Right ventricle myocardium superior (tissue), 1 donor: Measurements from ENCODE around the gene FBXW11. TPM values are rescaled to one million over a fixed set of nuclear protein-coding genes. Genes with fewer than 3 reads are reported as not detected.

Experiments
- ATAC-seq: fragments of 200-7000 bp; cut with Tn5 transposase; one replicate; pipeline ENCODE4 v1.9.1; 2020; ENCODE audit warnings: mild to moderate bottlenecking; ENCODE audit not compliant: poor library complexity
- DNase-seq: peaks from one replicate; pipeline ENCODE4 v3.0.0-alpha.2; 2020
- intact Hi-C: fragments of 100-400 bp; cut with DNase I; formaldehyde crosslinking; loops from one replicate; pipeline ENCODE4 v1.11.2; 2022
- total RNA-seq: library from RNA; stranded (reverse); fragmentation: NEBNext Ultra II Directional; extraction: Animal tissue kit (Norgen Biotek cat#: 25700); gene quantifications from one replicate; pipeline ENCODE4 v1.2.1, GENCODE V29; 2021
- donor health status: DM: no; HTN: yes; CAD: no; lungs with severe emphysema.

Gene FBXW11
- total RNA-seq, 1 donor from 2014 or later: 59.3 TPM

GRCh38 chr5:171861381-171861780, 145.1 kb downstream of the FBXW11 start:
- no peak for ATAC-seq
- intact Hi-C loops: no loop called here

GRCh38 chr5:171858303-171858702, 148.1 kb downstream of the FBXW11 start:
- intact Hi-C loops: no loop called here
- DNase-seq (no peak), ATAC-seq (no peak)

More at GRCh38 chr5:171861381-171861780, 145.1 kb downstream of the FBXW11 start:
- DNase-seq: no peak

DNA sequence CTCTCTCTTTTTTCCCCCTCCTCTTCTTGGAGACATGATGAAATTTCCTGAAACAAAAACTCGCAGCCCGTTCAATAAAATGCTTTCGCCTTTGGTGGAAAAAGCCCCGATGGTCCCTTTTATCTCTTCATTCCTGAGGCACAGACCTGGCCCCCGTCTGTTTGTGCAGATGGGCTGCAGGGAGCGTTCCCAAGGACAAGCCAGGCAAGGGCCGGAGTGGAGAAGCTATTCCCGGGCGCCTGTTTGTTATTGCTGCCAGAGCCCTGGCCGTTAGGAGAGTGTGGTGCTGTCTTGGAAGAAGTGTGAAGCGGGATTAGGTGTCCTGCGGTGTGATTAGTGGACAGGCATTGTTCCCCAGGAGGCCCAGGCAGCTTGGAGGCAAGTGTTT, 149.0 kb downstream of the FBXW11 start:
- intact Hi-C loops: no loop called here

GRCh38 chr5:171855798-171856763, 150.4 kb downstream of the FBXW11 start:
- ATAC-seq: no peak
- intact Hi-C loops: no loop called here
- no peak for DNase-seq

More for the DNA sequence above, 149.0 kb downstream of the FBXW11 start:
- no peak for DNase-seq
- ATAC-seq: no peak

DNA sequence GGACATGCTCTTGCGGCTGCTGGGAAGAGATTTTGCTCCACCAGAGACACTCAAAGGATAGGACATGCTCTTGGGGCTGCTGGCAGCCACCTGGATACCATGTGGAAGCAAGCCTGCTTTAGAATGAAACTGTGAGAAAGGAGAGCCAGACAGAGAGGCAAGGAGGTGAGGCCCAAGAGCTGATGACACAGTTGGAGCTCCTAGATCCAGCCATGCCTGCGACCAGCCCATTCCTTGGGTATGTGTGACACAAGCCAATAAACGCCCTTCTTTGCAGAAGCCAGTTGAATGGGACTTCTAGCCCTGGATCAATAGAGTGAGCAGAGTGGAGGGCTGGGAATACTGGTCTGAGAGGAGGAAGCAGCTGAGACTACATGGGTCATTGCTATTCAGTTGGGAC, 151.2 kb downstream of the FBXW11 start:
- ATAC-seq (no peak), DNase-seq (no peak)
- intact Hi-C loops: no loop called here

GRCh38 chr5:171852255-171852681, 154.2 kb downstream of the FBXW11 start:
- DNase-seq: no peak
- no peak for ATAC-seq
- intact Hi-C loops: no loop called here

- intact Hi-C loops: no loop called here
- no peak for ATAC-seq
- DNase-seq: no peak
Measured at GRCh38 chr5:171851251-171851650, 155.2 kb downstream of the FBXW11 start.

DNA sequence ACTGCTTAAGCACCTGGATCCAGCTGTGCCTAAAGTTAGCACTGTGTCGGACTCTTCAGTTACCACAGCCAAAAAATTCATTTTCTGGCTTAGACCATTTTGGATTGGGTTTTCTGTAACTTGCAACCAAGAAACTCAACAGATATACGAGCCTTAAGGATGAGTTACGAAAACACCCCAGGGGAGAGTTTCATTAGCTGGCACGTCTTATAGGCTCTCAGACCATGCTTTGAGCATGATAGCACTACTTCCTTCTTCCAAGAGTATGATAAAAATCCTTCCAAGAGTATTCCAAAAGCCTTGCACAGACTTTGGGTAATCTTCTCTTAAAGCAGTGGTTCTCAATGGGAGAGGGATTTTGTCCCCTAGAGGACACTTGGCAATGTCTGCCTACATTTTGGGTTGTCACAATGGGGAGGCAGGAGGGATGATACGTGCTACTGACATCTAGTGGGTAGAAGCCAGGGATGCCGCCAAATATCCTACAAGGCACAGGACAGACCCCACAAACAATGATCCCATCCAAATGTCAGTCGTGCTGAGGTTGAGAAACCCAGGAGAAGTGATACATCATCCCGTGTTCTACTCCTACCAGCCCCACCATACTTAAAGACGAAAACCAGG, 156.0 kb downstream of the FBXW11 start:
- intact Hi-C loops: no loop called here
- ATAC-seq (peak; percentile 48), DNase-seq (no peak)

GRCh38 chr5:171849585-171850323, 156.7 kb downstream of the FBXW11 start:
- intact Hi-C loops: loop anchor here (10.0 kb wide), 2 partner anchors 115 to 215 kb away; no protein-coding TSS in a partner anchor
- peak; percentile 46 for ATAC-seq
- DNase-seq: peak; percentile 68

DNA sequence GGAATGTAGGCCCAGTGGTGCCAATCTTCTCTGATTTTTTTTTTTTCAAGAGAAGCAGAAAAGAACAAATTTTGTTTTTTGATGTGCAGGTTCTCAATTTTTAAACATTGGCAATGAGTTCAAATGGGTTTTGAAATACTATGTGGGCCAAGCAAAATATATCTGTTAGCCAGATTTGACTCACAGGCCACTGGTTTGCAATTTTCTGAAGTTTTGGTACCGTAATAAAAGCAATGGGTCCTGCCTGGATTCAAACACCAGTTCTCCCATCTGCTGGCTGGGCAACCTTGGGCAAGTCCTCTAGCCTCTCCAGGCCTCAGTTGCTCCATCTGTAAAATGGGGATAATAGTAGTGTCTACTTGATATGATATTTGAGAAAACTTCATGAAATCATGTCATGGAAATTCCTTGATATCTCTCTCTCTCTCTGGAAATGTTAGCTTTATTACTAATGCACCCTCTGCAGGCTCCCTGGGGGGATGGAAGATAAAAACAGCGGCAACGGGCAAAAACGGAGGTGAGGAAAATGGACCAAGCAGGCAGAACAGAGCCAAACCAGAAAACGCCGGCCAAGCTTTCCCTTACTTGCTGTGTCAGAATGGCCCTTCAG, 157.4 kb downstream of the FBXW11 start:
- DNase-seq: no peak
- intact Hi-C loops: loop anchor here (10.0 kb wide), 2 partner anchors 114 to 214 kb away; no protein-coding TSS in a partner anchor
- ATAC-seq: no peak

- DNase-seq (no peak), ATAC-seq (no peak)
- intact Hi-C loops: loop anchor here (10.0 kb wide), 2 partner anchors 114 to 214 kb away; no protein-coding TSS in a partner anchor
Measured at GRCh38 chr5:171848486-171848885, 158.0 kb downstream of the FBXW11 start.

- DNase-seq (no peak), ATAC-seq (no peak)
- intact Hi-C loops: loop anchor here (10.0 kb wide), 2 partner anchors 113 to 213 kb away; no protein-coding TSS in a partner anchor
Measured at GRCh38 chr5:171848006-171848405, 158.4 kb downstream of the FBXW11 start.

DNA sequence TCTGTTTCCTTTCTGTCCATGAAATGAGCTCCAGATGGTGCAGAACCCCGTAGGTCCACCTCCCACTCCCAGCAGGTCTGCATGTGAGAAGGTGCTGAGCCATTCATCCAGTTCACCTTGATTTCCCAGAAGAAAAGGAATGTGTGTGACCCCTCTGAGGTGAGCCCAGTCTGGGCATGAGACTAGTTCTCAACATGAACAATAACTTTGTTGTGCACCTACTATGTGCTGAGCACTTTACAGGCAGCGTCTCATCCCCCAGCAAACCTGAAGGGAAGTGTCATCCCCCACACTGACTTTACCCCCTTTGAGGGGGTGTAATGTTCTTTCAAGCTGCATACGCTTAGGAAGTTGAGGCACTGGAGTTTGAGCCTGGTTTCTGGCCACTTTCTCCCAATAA, 159.4 kb downstream of the FBXW11 start:
- ATAC-seq (no peak), DNase-seq (no peak)
- intact Hi-C loops: loop anchor here (2.0 to 10.0 kb wide), 3 partner anchors 112 to 428 kb away; partner anchors contain the start of gene FGF18

GRCh38 chr5:171846323-171846722, 160.1 kb downstream of the FBXW11 start:
- DNase-seq (no peak), ATAC-seq (no peak)
- intact Hi-C loops: loop anchor here (2.0 to 10.0 kb wide), 3 partner anchors 112 to 428 kb away; partner anchors contain the start of gene FGF18

DNA sequence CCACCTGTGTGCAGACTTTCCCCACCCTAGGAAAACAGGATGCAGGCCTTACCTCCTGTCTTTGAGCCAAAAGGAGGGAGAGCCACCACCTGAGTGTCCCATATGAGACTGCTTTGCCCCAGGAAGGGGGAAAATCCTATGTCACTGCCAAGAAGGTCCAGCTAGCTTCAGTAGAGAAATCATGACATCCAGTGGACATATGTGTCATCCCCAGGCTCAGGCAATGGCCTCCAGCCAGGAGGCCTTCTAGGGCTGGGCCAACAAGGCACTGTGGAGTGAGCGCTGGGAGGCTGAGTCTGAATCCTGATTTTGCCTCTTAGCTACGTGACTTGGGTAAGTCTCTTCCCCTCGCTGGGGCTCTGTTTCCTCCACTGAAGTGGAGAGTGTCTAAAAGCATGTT, 160.6 kb downstream of the FBXW11 start:
- peak; percentile 64 for ATAC-seq
- DNase-seq: peak; percentile 72
- intact Hi-C loops: loop anchor here (2.0 to 10.0 kb wide), 3 partner anchors 111 to 427 kb away; partner anchors contain the start of gene FGF18

GRCh38 chr5:171845040-171845630, 161.3 kb downstream of the FBXW11 start:
- ATAC-seq: peak; percentile 15
- DNase-seq: no peak
- intact Hi-C loops: loop anchor here (10.0 kb wide), 2 partner anchors 110 to 210 kb away; no protein-coding TSS in a partner anchor

DNA sequence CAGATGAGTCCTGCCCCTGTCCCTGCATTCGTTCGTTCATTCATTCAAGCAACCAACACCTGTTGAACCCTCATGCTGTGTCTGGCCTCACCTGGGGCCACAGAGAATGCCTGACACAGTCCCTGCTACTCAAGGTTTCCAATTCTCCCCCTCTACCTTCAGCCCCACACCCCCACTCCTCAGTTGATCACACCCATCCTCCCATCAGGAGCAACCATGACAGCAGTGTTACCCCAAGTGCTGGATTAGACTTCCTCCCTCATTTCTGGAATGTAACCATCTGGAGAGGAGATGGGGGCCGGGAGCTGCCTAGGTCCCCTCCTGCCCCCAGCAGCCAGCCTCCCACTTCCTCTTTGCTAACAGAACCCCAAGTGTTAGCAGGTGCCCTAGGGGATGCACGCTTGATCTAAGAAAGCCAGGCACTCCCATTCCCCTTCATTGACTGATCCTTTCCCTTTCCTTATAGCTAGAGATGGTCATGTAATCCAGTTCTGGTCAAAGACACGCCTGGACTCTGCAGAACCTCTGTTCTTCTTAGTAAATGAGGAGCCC, 163.6 kb downstream of the FBXW11 start:
- DNase-seq (no peak), ATAC-seq (no peak)
- intact Hi-C loops: loop anchor here (10.0 kb wide), 2 partner anchors 108 to 208 kb away; no protein-coding TSS in a partner anchor
